NCI-H774 (cell line): Measurements from ENCODE around the gene ADH6.
"Not testable (repeated sequence)": the region's sequence is repeated elsewhere in the genome, so short reads cannot be mapped to it uniquely, and the experiment has no call there.

Experiments
- DNase-seq: peaks from one replicate; lab custom pipeline; 2025; lab: John Stamatoyannopoulos, UW

ADH6 gene

GRCh38 chr4:99219072-99219471, at the start of gene ADH6:
TSS of gene ADH6 (minus strand) at chr4:99219246. CDS start at chr4:99219152, 94 bp downstream.
- DNase-seq, result no peak

GRCh38 chr4:99264927-99265326, 45.9 kb upstream of the ADH6 start:
- DNase-seq, result no peak

- no peak for DNase-seq
Measured at GRCh38 chr4:99252746-99253145, 33.7 kb upstream of the ADH6 start.

GRCh38 chr4:99248714-99249113, 29.7 kb upstream of the ADH6 start:
- DNase-seq, result no peak

- no peak for DNase-seq
Measured at GRCh38 chr4:99235955-99236354, 16.9 kb upstream of the ADH6 start.

- DNase-seq, result no peak
Measured at GRCh38 chr4:99234331-99235010, 15.4 kb upstream of the ADH6 start.

- not testable (repeated sequence) for DNase-seq
Measured at GRCh38 chr4:99233397-99233796, 14.4 kb upstream of the ADH6 start.

GRCh38 chr4:99228706-99229105, 9.7 kb upstream of the ADH6 start:
- not testable (repeated sequence) for DNase-seq

GRCh38 chr4:99227646-99228045, 8.6 kb upstream of the ADH6 start:
- DNase-seq, result not testable (repeated sequence)

GRCh38 chr4:99221980-99222379, 2.9 kb upstream of the ADH6 start:
- DNase-seq, result no peak

GRCh38 chr4:99219479-99219878, 433 bp upstream of the ADH6 start:
- no peak for DNase-seq

GRCh38 chr4:99215521-99215920, 3.5 kb downstream of the ADH6 start:
- DNase-seq, result no peak

- no peak for DNase-seq
Measured at GRCh38 chr4:99210789-99211188, 8.3 kb downstream of the ADH6 start.

- DNase-seq, result no peak
Measured at GRCh38 chr4:99209671-99210070, 9.4 kb downstream of the ADH6 start.

- no peak for DNase-seq
Measured at GRCh38 chr4:99208719-99209075, 10.3 kb downstream of the ADH6 start.

GRCh38 chr4:99207911-99208718, 10.9 kb downstream of the ADH6 start:
- no peak for DNase-seq

GRCh38 chr4:99207069-99207743, 11.8 kb downstream of the ADH6 start:
- no peak for DNase-seq

- no peak for DNase-seq
Measured at GRCh38 chr4:99205153-99205979, 13.7 kb downstream of the ADH6 start.

- no peak for DNase-seq
Measured at GRCh38 chr4:99202536-99202935, 16.5 kb downstream of the ADH6 start.

GRCh38 chr4:99202094-99202493, 17.0 kb downstream of the ADH6 start:
- no peak for DNase-seq

GRCh38 chr4:99201690-99202089, 17.4 kb downstream of the ADH6 start:
- no peak for DNase-seq

GRCh38 chr4:99200138-99200537, 18.9 kb downstream of the ADH6 start:
- no peak for DNase-seq
